Measurements from ENCODE around the gene PHLDB3.

Gene PHLDB3

GRCh38 chr19:43461303-43461702 is 43.2 kb downstream of the PHLDB3 start:
- no peak for DNase-seq (ENCODE audit: low spot score)
- no peak for TF ChIP-seq CTCF (IDR thresholded peaks at IDR 0.05; ENCODE audit: extremely low read depth, insufficient read depth, missing control alignments)
- in situ Hi-C loops (cut with MboI; ENCODE audit: low pct_unique_long_range_greater_than_20kb, low sequenced_read_pairs, unreplicated experiment), result no loop called here

- in situ Hi-C loops (cut with MboI; ENCODE audit: low pct_unique_long_range_greater_than_20kb, low sequenced_read_pairs, unreplicated experiment), result no loop called here
- DNase-seq (ENCODE audit: low spot score), result no peak
- no peak for TF ChIP-seq CTCF (IDR thresholded peaks at IDR 0.05; ENCODE audit: extremely low read depth, insufficient read depth, missing control alignments)
Measured at GRCh38 chr19:43460362-43461016, 44.1 kb downstream of the PHLDB3 start.

GRCh38 chr19:43457809-43458208 is 46.7 kb downstream of the PHLDB3 start:
- no peak for TF ChIP-seq CTCF (IDR thresholded peaks at IDR 0.05; ENCODE audit: extremely low read depth, insufficient read depth, missing control alignments)
- in situ Hi-C loops (cut with MboI; ENCODE audit: low pct_unique_long_range_greater_than_20kb, low sequenced_read_pairs, unreplicated experiment), result no loop called here
- DNase-seq (ENCODE audit: low spot score), result no peak

- TF ChIP-seq CTCF (IDR thresholded peaks at IDR 0.05; ENCODE audit: extremely low read depth, insufficient read depth, missing control alignments), result no peak
Measured at GRCh38 chr19:43455321-43456113, 49.0 kb downstream of the PHLDB3 start.

GRCh38 chr19:43454031-43454430 is 50.5 kb downstream of the PHLDB3 start:
- TF ChIP-seq CTCF (IDR thresholded peaks at IDR 0.05; ENCODE audit: extremely low read depth, insufficient read depth, missing control alignments), result no peak
- in situ Hi-C loops (cut with MboI; ENCODE audit: low pct_unique_long_range_greater_than_20kb, low sequenced_read_pairs, unreplicated experiment), result no loop called here

More at GRCh38 chr19:43455321-43456113, 49.0 kb downstream of the PHLDB3 start:
- in situ Hi-C loops (cut with MboI; ENCODE audit: low pct_unique_long_range_greater_than_20kb, low sequenced_read_pairs, unreplicated experiment), result no loop called here
- DNase-seq (ENCODE audit: low spot score), result no peak

GRCh38 chr19:43452582-43452981 is 52.0 kb downstream of the PHLDB3 start:
- in situ Hi-C loops (cut with MboI; ENCODE audit: low pct_unique_long_range_greater_than_20kb, low sequenced_read_pairs, unreplicated experiment), result no loop called here
- no peak for TF ChIP-seq CTCF (IDR thresholded peaks at IDR 0.05; ENCODE audit: extremely low read depth, insufficient read depth, missing control alignments)
- DNase-seq (ENCODE audit: low spot score), result no peak

More at GRCh38 chr19:43454031-43454430, 50.5 kb downstream of the PHLDB3 start:
- no peak for DNase-seq (ENCODE audit: low spot score)
